H9 (cell line): ENCODE data around the gene DLST. TPM values are rescaled to one million over a fixed set of nuclear protein-coding genes. Genes with fewer than 3 reads are reported as not detected.

Source experiments
- DNase-seq: peaks from one replicate; pipeline ENCODE4 v3.0.0-alpha.2; 2017
- H2AFZ ChIP-seq: one replicate; pipeline ENCODE4 v1.6.1; 2013; ENCODE audit warnings: mild to moderate bottlenecking, low read length, control low read depth, moderate library complexity
- H2AK5ac ChIP-seq: 2 replicates; pipeline ENCODE4 v1.6.1; 2013; ENCODE audit warnings: low read length, control low read depth, mixed read lengths; ENCODE audit not compliant: insufficient read length
- H2BK120ac ChIP-seq: one replicate; pipeline ENCODE4 v1.6.1; 2013; ENCODE audit warnings: low read depth, mild to moderate bottlenecking, low read length, control low read depth, inconsistent platforms; ENCODE audit not compliant: poor library complexity, severe bottlenecking
- H2BK12ac ChIP-seq: 2 replicates; pipeline ENCODE4 v1.6.1; 2013; ENCODE audit warnings: low read length, control low read depth, mixed read lengths, low read depth; ENCODE audit not compliant: insufficient read length
- H2BK15ac ChIP-seq: 2 replicates; pipeline ENCODE4 v1.6.1; 2013; ENCODE audit warnings: low read depth, low read length, control low read depth
- H2BK20ac ChIP-seq: one replicate; pipeline ENCODE4 v1.6.1; 2013; ENCODE audit warnings: low read depth, mild to moderate bottlenecking, low read length, control low read depth, inconsistent platforms; ENCODE audit not compliant: poor library complexity, severe bottlenecking
- H2BK5ac ChIP-seq: 2 replicates; pipeline ENCODE4 v1.6.1; 2013; ENCODE audit warnings: low read length, control low read depth, mixed read lengths; ENCODE audit not compliant: insufficient read length
- H3K14ac ChIP-seq: 2 replicates; pipeline ENCODE4 v1.6.1; 2013; ENCODE audit warnings: low read length, control low read depth; ENCODE audit not compliant: insufficient read depth
- H3K18ac ChIP-seq: 2 replicates; pipeline ENCODE4 v1.6.1; 2013; ENCODE audit warnings: low read depth, mild to moderate bottlenecking, mixed read lengths, low read length, control low read depth; ENCODE audit not compliant: insufficient read length
- H3K23ac ChIP-seq: 2 replicates; pipeline ENCODE4 v1.6.1; 2013; ENCODE audit warnings: low read length, control low read depth, mixed read lengths, low read depth; ENCODE audit not compliant: insufficient read length
- H3K23me2 ChIP-seq: 2 replicates; pipeline ENCODE4 v1.6.1; 2013; ENCODE audit warnings: low read depth, mild to moderate bottlenecking, mixed read lengths, low read length, control low read depth; ENCODE audit not compliant: insufficient read length, poor library complexity, severe bottlenecking
- H3K27ac ChIP-seq: 2 replicates; pipeline ENCODE4 v1.5.1; 2013; ENCODE audit warnings: low read length, control low read depth, mixed read lengths, low read depth; ENCODE audit not compliant: insufficient read length
- H3K27me3 ChIP-seq: 2 replicates; pipeline ENCODE4 v1.6.1; 2013; ENCODE audit warnings: low read length, control low read depth, inconsistent platforms; ENCODE audit not compliant: insufficient read depth
- H3K4ac ChIP-seq: 2 replicates; pipeline ENCODE4 v1.6.1; 2013; ENCODE audit warnings: low read depth, mild to moderate bottlenecking, control low read depth, inconsistent platforms, low read length, moderate library complexity
- H3K4me1 ChIP-seq: 2 replicates; pipeline ENCODE4 v1.6.1; 2013; ENCODE audit warnings: low read length, control low read depth, inconsistent platforms; ENCODE audit not compliant: insufficient read depth
- H3K4me2 ChIP-seq: 2 replicates; pipeline ENCODE4 v1.6.1; 2013; ENCODE audit warnings: low read length, control low read depth, mixed read lengths; ENCODE audit not compliant: insufficient read length, insufficient read depth
- H3K56ac ChIP-seq: 2 replicates; pipeline ENCODE4 v1.6.1; 2013; ENCODE audit warnings: low read depth, mild to moderate bottlenecking, mixed read lengths, low read length, control low read depth; ENCODE audit not compliant: insufficient read length
- H3K79me1 ChIP-seq: 2 replicates; pipeline ENCODE4 v1.6.1; 2013; ENCODE audit warnings: low read depth, mild to moderate bottlenecking, moderate library complexity, low read length, control low read depth, inconsistent platforms; ENCODE audit not compliant: insufficient read depth, poor library complexity, severe bottlenecking
- H3K79me2 ChIP-seq: 2 replicates; pipeline ENCODE4 v1.6.1; 2013; ENCODE audit warnings: low read length, control low read depth, inconsistent platforms; ENCODE audit not compliant: insufficient read depth
- H3K9ac ChIP-seq: 2 replicates; pipeline ENCODE4 v1.6.1; 2013; ENCODE audit warnings: low read length, control low read depth, mixed read lengths; ENCODE audit not compliant: insufficient read length; ENCODE audit errors: extremely low read depth
- H3K9me3 ChIP-seq: one replicate; pipeline ENCODE4 v1.6.1; 2013; ENCODE audit warnings: low read depth, low read length, inconsistent platforms; ENCODE audit not compliant: control insufficient read depth
- H3T11ph ChIP-seq: one replicate; pipeline ENCODE4 v1.6.1; 2013; ENCODE audit warnings: mild to moderate bottlenecking, low read length, control low read depth, inconsistent platforms
- H4K20me1 ChIP-seq: one replicate; pipeline ENCODE4 v1.6.1; 2013; ENCODE audit not compliant: control insufficient read depth, insufficient read length, insufficient read depth
- H4K5ac ChIP-seq: 2 replicates; pipeline ENCODE4 v1.6.1; 2013; ENCODE audit warnings: low read depth, mild to moderate bottlenecking, mixed read lengths, low read length, control low read depth; ENCODE audit not compliant: insufficient read length
- H4K8ac ChIP-seq: replicated peaks from 2 replicates; pipeline ENCODE4 v1.6.1; 2013; ENCODE audit warnings: low read length, control low read depth, mixed read lengths, low read depth; ENCODE audit not compliant: insufficient read length
- H4K91ac ChIP-seq: 2 replicates; pipeline ENCODE4 v1.6.1; 2013; ENCODE audit warnings: low read depth, mild to moderate bottlenecking, moderate library complexity, mixed read lengths, low read length, control low read depth; ENCODE audit not compliant: insufficient read length
- H3K27ac Mint-ChIP-seq, 3 experiments: 2 replicates in 2 of 3; 3 replicates in 1 of 3; pipeline ENCODE4 v1.8.0; 2020 to 2021; ENCODE audit warnings: mixed read lengths in 3 of 3, mild to moderate bottlenecking in 1 of 3, moderate library complexity in 1 of 3
- H3K27me3 Mint-ChIP-seq: 2 replicates; pipeline ENCODE4 v1.8.0; 2021; ENCODE audit warnings: low read depth, mild to moderate bottlenecking, moderate library complexity, mixed read lengths
- H3K36me3 Mint-ChIP-seq, 3 experiments: 2 replicates in 2 of 3; 3 replicates in 1 of 3; pipeline ENCODE4 v1.8.0; 2020 to 2021; ENCODE audit warnings: low read depth in 3 of 3, mixed read lengths in 3 of 3; ENCODE audit not compliant: insufficient read depth in 1 of 3
- H3K4me1 Mint-ChIP-seq, 2 experiments: 2 replicates each; pipeline ENCODE4 v1.8.0; 2020; ENCODE audit warnings: mixed read lengths in 2 of 2
- H3K4me3 Mint-ChIP-seq, 2 experiments: 2 replicates in 1 of 2; 3 replicates in 1 of 2; pipeline ENCODE4 v1.8.0; 2020 to 2021; ENCODE audit warnings: mild to moderate bottlenecking in 2 of 2, mixed read lengths in 2 of 2, moderate library complexity in 1 of 2
- H3K9me3 Mint-ChIP-seq, 2 experiments: 2 replicates in 1 of 2; 3 replicates in 1 of 2; pipeline ENCODE4 v1.8.0; 2020; ENCODE audit warnings: mild to moderate bottlenecking in 2 of 2, mixed read lengths in 2 of 2, moderate library complexity in 1 of 2
- WGBS: extraction: QIAGEN DNeasy Blood & Tissue Kit; methylation state at CpG from one replicate; pipeline ENCODE4 v1.1.7; 2013; ENCODE audit warnings: missing lambda C conversion rate, low lambda C conversion rate, mixed read lengths; ENCODE audit not compliant: insufficient read length; ENCODE audit errors: extremely low coverage; 5-methylcytosine and 5-hydroxymethylcytosine counted together
- total RNA-seq: library from RNA; stranded (reverse); gene quantifications from 2 replicates; pipeline ENCODE4 v1.2.1, GENCODE V29; 2021
- TF ChIP-seq, protein P1 (sequence below): fragments of 200-600 bp; sonication (generic); conservative IDR thresholded peaks from 3 replicates; pipeline ENCODE4 v1.8.0; 2021; ENCODE audit warnings: antibody characterized with exemption, mild to moderate bottlenecking

The DLST gene
- total RNA-seq, 1 experiment from 2014 or later: 116 TPM

GRCh38 chr14:74891870-74892269, 10.2 kb downstream of the DLST start:
- Histone ChIP-seq H3K23me2 (no peaks in the 10 kb centered on the region), H3K18ac (no peak overlapping the region), H3K79me1 (peaks cover 8% of the 10 kb centered on the region), H3K9me3 (no peaks in the 10 kb centered on the region), H2BK15ac (no peak overlapping the region), H3T11ph (no peak overlapping the region), H3K9ac (no peak overlapping the region), H3K23ac (no peak overlapping the region), H3K14ac (no peak overlapping the region), H4K91ac (no peak overlapping the region), H2AFZ (no peak overlapping the region), H3K27me3 (no peaks in the 10 kb centered on the region), H3K79me2 (peaks cover 6% of the 10 kb centered on the region; the same call in 1 of the 2 replicates), H4K20me1 (no peaks in the 10 kb centered on the region), H2BK20ac (no peak overlapping the region), H2BK120ac (no peak overlapping the region), H3K4ac (no peak overlapping the region), H3K4me1 (no peaks in the 10 kb centered on the region; the same call in 1 of the 2 replicates), H2BK12ac (no peak overlapping the region), H3K4me2 (no peak overlapping the region), H4K8ac (no peak overlapping the region), H4K5ac (no peak overlapping the region), H2AK5ac (no peak overlapping the region), H3K27ac (no peak overlapping the region), H2BK5ac (no peak overlapping the region), H3K56ac (no peak overlapping the region)
- Mint-ChIP-seq H3K27ac (0 out of 7 replicates have a peak overlapping the region, but pooled peaks of 1 of the 3 experiments have one; percentile 32), H3K9me3 (no peaks in the 10 kb centered on the region), H3K4me1 (peaks cover 13 to 15% of the 10 kb centered on the region in 2 experiments), H3K36me3 (peaks cover 54 to 82% (median 78%) of the 10 kb centered on the region in 3 experiments), H3K4me3 (no peak overlapping the region), H3K27me3 (no peaks in the 10 kb centered on the region)
- DNase-seq: no peak
- WGBS: no CpG with 5 or more reads among the region's 6 CpGs
- TF ChIP-seq, protein P1, sequence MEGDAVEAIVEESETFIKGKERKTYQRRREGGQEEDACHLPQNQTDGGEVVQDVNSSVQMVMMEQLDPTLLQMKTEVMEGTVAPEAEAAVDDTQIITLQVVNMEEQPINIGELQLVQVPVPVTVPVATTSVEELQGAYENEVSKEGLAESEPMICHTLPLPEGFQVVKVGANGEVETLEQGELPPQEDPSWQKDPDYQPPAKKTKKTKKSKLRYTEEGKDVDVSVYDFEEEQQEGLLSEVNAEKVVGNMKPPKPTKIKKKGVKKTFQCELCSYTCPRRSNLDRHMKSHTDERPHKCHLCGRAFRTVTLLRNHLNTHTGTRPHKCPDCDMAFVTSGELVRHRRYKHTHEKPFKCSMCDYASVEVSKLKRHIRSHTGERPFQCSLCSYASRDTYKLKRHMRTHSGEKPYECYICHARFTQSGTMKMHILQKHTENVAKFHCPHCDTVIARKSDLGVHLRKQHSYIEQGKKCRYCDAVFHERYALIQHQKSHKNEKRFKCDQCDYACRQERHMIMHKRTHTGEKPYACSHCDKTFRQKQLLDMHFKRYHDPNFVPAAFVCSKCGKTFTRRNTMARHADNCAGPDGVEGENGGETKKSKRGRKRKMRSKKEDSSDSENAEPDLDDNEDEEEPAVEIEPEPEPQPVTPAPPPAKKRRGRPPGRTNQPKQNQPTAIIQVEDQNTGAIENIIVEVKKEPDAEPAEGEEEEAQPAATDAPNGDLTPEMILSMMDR: no peak
